Neural crest cell (in vitro differentiated cells): ENCODE measurements around the gene GLB1L3. TPM values are rescaled to one million over a fixed set of nuclear protein-coding genes. Genes with fewer than 3 reads are reported as not detected.

Experiments used
- DNase-seq: peaks from one replicate; pipeline ENCODE4 v3.0.0; 2021; ENCODE audit warnings: low read depth, mixed read lengths, low spot score
- H3K27ac Mint-ChIP-seq: one replicate; pipeline ENCODE4 v1.8.0; 2021; ENCODE audit warnings: mild to moderate bottlenecking, mixed read lengths; ENCODE audit not compliant: unreplicated experiment
- H3K27me3 Mint-ChIP-seq: 2 replicates; pipeline ENCODE4 v1.8.0; 2021; ENCODE audit warnings: low read depth, mild to moderate bottlenecking, mixed read lengths
- H3K36me3 Mint-ChIP-seq: 2 replicates; pipeline ENCODE4 v1.8.0; 2021; ENCODE audit warnings: low read depth, mild to moderate bottlenecking, mixed read lengths
- H3K4me1 Mint-ChIP-seq: 2 replicates; pipeline ENCODE4 v1.8.0; 2021; ENCODE audit warnings: mixed read lengths
- H3K4me3 Mint-ChIP-seq: one replicate; pipeline ENCODE4 v1.8.0; 2021; ENCODE audit warnings: mild to moderate bottlenecking, mixed read lengths
- H3K9me3 Mint-ChIP-seq: 2 replicates; pipeline ENCODE4 v1.8.0; 2021; ENCODE audit warnings: mixed read lengths
- CTCF ChIP-seq: fragments of 200-600 bp; sonication (generic); conservative IDR thresholded peaks from 2 replicates; pipeline ENCODE4 v1.5.0; 2021; ENCODE audit warnings: antibody characterized with exemption, mild to moderate bottlenecking
- total RNA-seq: library from RNA; stranded (reverse); gene quantifications from 2 replicates; pipeline ENCODE4 v1.2.1, GENCODE V29; 2021

GLB1L3 gene
- total RNA-seq, 1 donor from 2014 or later: 0.28 TPM

GRCh38 chr11:134322553-134322952 lies 46.4 kb downstream of the GLB1L3 start:
- Mint-ChIP-seq H3K4me3 (no peak overlapping the region), H3K27ac (no peak overlapping the region), H3K4me1 (no peaks in the 10 kb centered on the region), H3K36me3 (peaks cover 4% of the 10 kb centered on the region), H3K9me3 (peaks cover 10% of the 10 kb centered on the region), H3K27me3 (peaks cover 18% of the 10 kb centered on the region)
- no peak for TF ChIP-seq CTCF
- DNase-seq: no peak

- H3K27me3 Mint-ChIP-seq: peaks cover 43% of the 10 kb centered on the region
- H3K4me1 Mint-ChIP-seq: peaks cover 22% of the 10 kb centered on the region
- no peak overlapping the region for H3K27ac Mint-ChIP-seq
- H3K36me3 Mint-ChIP-seq: no peaks in the 10 kb centered on the region
- DNase-seq: no peak
- H3K9me3 Mint-ChIP-seq: no peaks in the 10 kb centered on the region
- TF ChIP-seq CTCF: no peak
- no peak overlapping the region for H3K4me3 Mint-ChIP-seq
Measured at GRCh38 chr11:134328433-134328832, 52.3 kb downstream of the GLB1L3 start.

DNA sequence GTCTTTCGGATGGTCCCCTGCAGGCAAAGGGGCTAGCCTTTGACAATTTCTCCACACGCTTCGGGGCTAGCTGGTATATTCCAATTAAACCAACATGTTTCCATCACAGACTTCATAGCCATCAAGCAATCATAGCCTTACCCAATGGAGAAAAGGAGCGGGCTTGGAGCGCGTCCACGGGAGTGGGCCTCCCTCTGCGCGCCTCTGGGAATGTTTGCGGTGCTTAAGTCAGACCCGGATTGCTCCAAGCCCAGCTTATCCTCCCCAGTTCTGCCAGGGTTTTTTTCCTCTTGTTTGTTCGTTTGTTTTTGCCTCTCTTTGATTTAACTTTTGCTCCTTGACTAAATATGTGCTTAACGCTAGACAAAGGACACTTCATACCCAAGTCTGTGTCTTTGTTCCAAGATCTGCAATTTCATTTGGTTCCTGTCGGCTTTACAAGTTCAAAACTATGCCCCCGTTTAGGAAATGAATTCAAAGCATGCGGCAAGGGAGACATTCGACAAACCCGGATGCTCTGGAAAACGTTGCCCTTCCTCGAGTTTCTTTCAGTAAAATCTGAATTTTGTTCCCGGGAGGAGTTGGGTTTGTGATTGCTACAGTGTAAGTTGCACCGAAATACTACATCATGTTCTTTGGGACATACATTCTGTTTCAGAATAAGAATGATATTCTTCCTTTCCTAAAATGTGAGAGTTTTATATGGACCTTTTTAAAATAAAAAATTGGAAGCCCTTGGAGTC lies 54.6 kb downstream of the GLB1L3 start:
- no peaks in the 10 kb centered on the region for H3K9me3 Mint-ChIP-seq
- peaks cover 52% of the 10 kb centered on the region for H3K27me3 Mint-ChIP-seq
- no peak overlapping the region for H3K27ac Mint-ChIP-seq
- H3K36me3 Mint-ChIP-seq: no peaks in the 10 kb centered on the region
- peaks cover 30% of the 10 kb centered on the region for H3K4me1 Mint-ChIP-seq
- TF ChIP-seq CTCF: no peak
- no peak for DNase-seq
- H3K4me3 Mint-ChIP-seq: peak overlapping the region; percentile 80

DNA sequence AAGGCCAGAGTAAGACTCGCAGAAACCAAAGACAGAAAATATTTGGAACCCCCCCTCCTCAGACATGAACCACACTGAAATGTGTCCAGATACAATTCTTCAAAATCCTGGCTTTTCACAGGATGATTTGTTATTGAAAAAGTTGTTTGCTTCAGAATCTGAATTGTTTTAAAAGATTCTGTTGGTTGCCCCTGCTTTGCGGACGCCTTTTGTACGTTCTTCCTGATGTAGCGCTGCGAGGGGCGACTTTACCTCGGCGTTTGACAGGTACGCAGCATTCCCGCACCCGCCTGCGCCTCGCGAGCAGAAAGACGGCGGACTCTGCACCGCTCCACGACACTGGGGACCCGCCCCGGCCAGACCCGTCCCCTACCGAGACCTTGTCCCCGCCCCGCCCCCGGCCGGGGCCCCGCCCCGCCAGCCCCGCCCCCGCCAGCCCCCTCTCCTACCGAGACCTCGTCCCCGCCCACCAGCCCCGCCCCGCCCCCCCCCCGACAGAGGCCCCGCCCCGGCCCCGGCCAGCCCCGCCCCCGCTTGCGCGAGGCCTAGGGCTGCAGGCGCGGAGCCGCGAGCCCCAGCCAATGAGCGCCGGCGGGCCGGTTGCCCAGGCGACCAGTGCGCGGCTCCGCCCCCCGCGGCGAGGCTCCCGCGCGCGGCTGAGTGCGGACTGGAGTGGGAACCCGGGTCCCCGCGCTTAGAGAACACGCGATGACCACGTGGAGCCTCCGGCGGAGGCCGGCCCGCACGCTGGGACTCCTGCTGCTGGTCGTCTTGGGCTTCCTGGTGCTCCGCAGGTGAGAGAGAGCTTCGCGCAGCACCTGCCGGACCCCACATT lies 55.4 kb downstream of the GLB1L3 start, which contains the start of gene GLB1L2:
GLB1L2 (plus strand) TSS at position 635 of the 835 bp plus-strand sequence; CDS start at position 709, 74 bp downstream.
- peaks cover 48% of the 10 kb centered on the region for H3K27me3 Mint-ChIP-seq
- H3K4me3 Mint-ChIP-seq: peak within 1 kb of the TSS; percentile 80
- DNase-seq: peak; percentile 63
- H3K27ac Mint-ChIP-seq: no peak within 1 kb of the TSS
- H3K9me3 Mint-ChIP-seq: no peaks in the 10 kb centered on the region
- peaks cover 30% of the 10 kb centered on the region for H3K4me1 Mint-ChIP-seq
- H3K36me3 Mint-ChIP-seq: no peaks in the 10 kb centered on the region
- TF ChIP-seq CTCF: no peak

DNA sequence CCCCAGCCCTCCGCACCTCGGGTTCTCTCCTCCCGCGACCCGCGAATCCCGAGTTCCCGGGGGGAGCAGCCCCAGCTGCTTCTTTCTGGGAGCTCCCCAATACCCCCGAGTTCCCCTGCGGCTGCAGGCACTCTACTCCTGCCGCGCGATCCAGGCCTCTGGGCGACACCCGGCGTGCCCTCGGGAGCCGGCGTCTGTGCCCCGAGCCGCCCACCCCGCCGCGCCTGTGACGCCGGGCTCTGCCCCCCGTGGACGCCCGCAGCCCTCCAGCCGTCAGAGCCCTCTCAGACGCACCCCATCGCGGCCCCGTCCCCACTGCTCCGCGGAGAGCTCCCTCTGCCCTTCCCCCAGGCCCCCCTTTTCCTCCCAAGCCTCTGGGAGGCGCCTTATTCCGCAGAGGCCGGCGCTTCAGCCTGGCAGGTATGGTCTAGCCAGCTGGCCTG lies 56.0 kb downstream of the GLB1L3 start:
- Mint-ChIP-seq H3K36me3 (peaks cover 3% of the 10 kb centered on the region), H3K4me1 (peaks cover 30% of the 10 kb centered on the region), H3K27ac (no peak overlapping the region), H3K9me3 (no peaks in the 10 kb centered on the region), H3K27me3 (peaks cover 48% of the 10 kb centered on the region), H3K4me3 (peak overlapping the region; percentile 79)
- no peak for TF ChIP-seq CTCF
- DNase-seq: peak; percentile 29
